ENCODE data around the gene ZDHHC3.

DNA sequence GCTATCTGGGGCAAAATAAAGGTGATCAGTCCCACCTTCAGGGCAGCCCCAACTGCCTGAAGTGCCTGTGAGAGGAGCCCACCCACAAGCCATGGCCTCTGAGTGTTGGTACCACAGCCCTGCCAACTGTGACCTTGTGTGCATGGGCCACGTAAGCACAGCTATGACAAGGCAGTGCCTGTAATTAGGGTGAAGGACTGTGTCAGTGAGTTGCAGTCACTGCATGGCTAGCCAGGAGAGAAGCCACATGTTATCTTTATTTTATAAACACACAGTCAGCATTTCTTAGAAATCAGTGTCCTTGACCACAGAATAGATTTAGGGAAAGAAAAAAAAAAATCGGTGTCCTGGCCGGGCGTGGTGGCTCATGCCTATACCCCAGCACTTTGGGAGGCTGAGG is 24.8 kb upstream of the ZDHHC3 start:
- TF ChIP-seq GATA2 (IDR thresholded peaks at IDR 0.05; ENCODE audit: low read depth, low read length) (no peak), GATA3 (IDR thresholded peaks at IDR 0.05; ENCODE audit: low read depth, low read length) (no peak)
